ENCODE results near the gene HK2. TPM values are rescaled to one million over a fixed set of nuclear protein-coding genes. Genes with fewer than 3 reads are reported as not detected.
"Not testable (repeated sequence)": the region's sequence is repeated elsewhere in the genome, so short reads cannot be mapped to it uniquely, and the experiment has no call there.

Gene HK2
- total RNA-seq (1 to 10 TPM in 5 of 6 donors, under 1 TPM in 1; 0.56 to 8.6 (median 4.4) TPM), polyA plus RNA-seq (1 to 10 TPM in 1 of 2 donors, under 1 TPM in 1; 0.47 to 1.9 TPM)

GRCh38 chr2:74833418-74834233, at the start of gene HK2:
Gene HK2, plus strand, starts transcription at chr2:74834127. Its CDS starts 454 bp downstream, at chr2:74834581.
- 4 to 6% methylated on average over 39 to 67 of the region's 67 CpGs for WGBS, 2 donors
- no peak for TF ChIP-seq CTCF (IDR thresholded peaks at IDR 0.05)
- Histone ChIP-seq H3K9me3 (no peaks in the 10 kb centered on the region), H3K4me3 (peak within 1 kb of the TSS; percentile 57 to 75 (median 64)), H3K27me3 (no peaks in the 10 kb centered on the region), H3K27ac (peak within 1 kb of the TSS in 2 of 4 donors; percentile 46 to 70), H3K4me1 (peaks cover 0 to 12% (median 7%) of the 10 kb centered on the region in 3 donors), H3K36me3 (no peaks in the 10 kb centered on the region)
- ATAC-seq (peak; percentile 90 to 95 (median 94)), FAIRE-seq (no peak), DNase-seq (peak; percentile 73 to 89 (median 78))
- intact Hi-C loops (cut with DNase I) = no loop called here

GRCh38 chr2:74789271-74789670, 44.7 kb upstream of the HK2 start:
- FAIRE-seq = no peak
- Histone ChIP-seq H3K27me3 (no peaks in the 10 kb centered on the region), H3K9me3 (no peaks in the 10 kb centered on the region), H3K4me1 (no peaks in the 10 kb centered on the region), H3K4me3 (no peak overlapping the region), H3K36me3 (no peaks in the 10 kb centered on the region), H3K27ac (no peak overlapping the region)
- peak in 1 of 4 donors; percentile 53 for ATAC-seq
- no peak for TF ChIP-seq CTCF (IDR thresholded peaks at IDR 0.05)
- WGBS, 2 donors = 44 to 67% methylated on average over 2 of the region's 2 CpGs
- intact Hi-C loops (cut with DNase I) = no loop called here
- DNase-seq = no peak

GRCh38 chr2:74792282-74792681, 41.6 kb upstream of the HK2 start:
- no peak for TF ChIP-seq CTCF (IDR thresholded peaks at IDR 0.05)
- no peak for FAIRE-seq
- no peak overlapping the region for H3K27ac ChIP-seq
- intact Hi-C loops (cut with DNase I) = no loop called here
- 79 to 85% methylated on average over 5 of the region's 5 CpGs for WGBS, 2 donors
- no peaks in the 10 kb centered on the region for H3K27me3 ChIP-seq
- ATAC-seq = no peak
- H3K9me3 ChIP-seq = no peaks in the 10 kb centered on the region
- no peaks in the 10 kb centered on the region for H3K4me1 ChIP-seq
- H3K4me3 ChIP-seq = no peak overlapping the region
- peak in 1 of 6 donors; percentile 18 for DNase-seq
- no peaks in the 10 kb centered on the region for H3K36me3 ChIP-seq

GRCh38 chr2:74794878-74795277, 39.0 kb upstream of the HK2 start:
- H3K36me3 ChIP-seq; DNase-seq; intact Hi-C loops (cut with DNase I); H3K4me1 ChIP-seq; H3K27ac ChIP-seq; H3K27me3 ChIP-seq; H3K4me3 ChIP-seq; ATAC-seq; H3K9me3 ChIP-seq: not testable (repeated sequence)
- WGBS, 2 donors = no CpG with 5 or more reads among the region's 2 CpGs
- FAIRE-seq = peak; percentile 67

- 71 to 76% methylated on average over 5 of the region's 5 CpGs for WGBS, 2 donors
- intact Hi-C loops (cut with DNase I) = no loop called here
- ATAC-seq (no peak), DNase-seq (no peak), FAIRE-seq (no peak)
- Histone ChIP-seq H3K4me1 (no peaks in the 10 kb centered on the region), H3K27me3 (peaks cover 0 to 4% (median 0%) of the 10 kb centered on the region in 4 donors), H3K9me3 (no peaks in the 10 kb centered on the region), H3K4me3 (no peak overlapping the region), H3K27ac (no peak overlapping the region), H3K36me3 (no peaks in the 10 kb centered on the region)
- no peak for TF ChIP-seq CTCF (IDR thresholded peaks at IDR 0.05)
Measured at GRCh38 chr2:74806355-74806839, 27.5 kb upstream of the HK2 start.
